SJCRH30 (cell line): ENCODE measurements around the gene COX19. TPM values are rescaled to one million over a fixed set of nuclear protein-coding genes. Genes with fewer than 3 reads are reported as not detected.

Source experiments
- DNase-seq, 2 experiments: peaks; one replicate each; pipeline ENCODE4 v3.0.0-alpha.2; 2015 to 2020
- H3K27ac ChIP-seq: fragments of 250-450 bp; sonication (Bioruptor Pico); 2 replicates; pipeline ENCODE4 v1.5.1; 2020; ENCODE audit warnings: mild to moderate bottlenecking, moderate library complexity
- H3K27me3 ChIP-seq: fragments of 250-450 bp; sonication (Bioruptor Pico); 2 replicates; pipeline ENCODE4 v1.5.1; 2020; ENCODE audit warnings: mild to moderate bottlenecking, moderate library complexity
- H3K36me3 ChIP-seq: fragments of 250-450 bp; sonication (Bioruptor Pico); 2 replicates; pipeline ENCODE4 v1.5.1; 2020; ENCODE audit warnings: mild to moderate bottlenecking, moderate library complexity
- H3K4me1 ChIP-seq: fragments of 250-450 bp; sonication (Bioruptor Pico); 2 replicates; pipeline ENCODE4 v1.5.1; 2020; ENCODE audit warnings: mild to moderate bottlenecking, moderate library complexity
- H3K4me3 ChIP-seq: fragments of 250-450 bp; sonication (Bioruptor Pico); 2 replicates; pipeline ENCODE4 v1.5.1; 2020; ENCODE audit warnings: mild to moderate bottlenecking, moderate library complexity
- H3K9me3 ChIP-seq: fragments of 250-450 bp; sonication (Bioruptor Pico); replicated peaks from 2 replicates; pipeline ENCODE4 v1.5.1; 2020; ENCODE audit warnings: mild to moderate bottlenecking, moderate library complexity
- total RNA-seq: library from RNA; depleted of rRNA; stranded (reverse); fragments of >200 nt; shearing (Covaris generic); gene quantifications from 2 replicates; pipeline ENCODE4 v1.2.3, GENCODE V29; 2014; rRNA removed

Gene COX19
- total RNA-seq, 1 experiment from 2014 or later: 8.6 TPM

DNA sequence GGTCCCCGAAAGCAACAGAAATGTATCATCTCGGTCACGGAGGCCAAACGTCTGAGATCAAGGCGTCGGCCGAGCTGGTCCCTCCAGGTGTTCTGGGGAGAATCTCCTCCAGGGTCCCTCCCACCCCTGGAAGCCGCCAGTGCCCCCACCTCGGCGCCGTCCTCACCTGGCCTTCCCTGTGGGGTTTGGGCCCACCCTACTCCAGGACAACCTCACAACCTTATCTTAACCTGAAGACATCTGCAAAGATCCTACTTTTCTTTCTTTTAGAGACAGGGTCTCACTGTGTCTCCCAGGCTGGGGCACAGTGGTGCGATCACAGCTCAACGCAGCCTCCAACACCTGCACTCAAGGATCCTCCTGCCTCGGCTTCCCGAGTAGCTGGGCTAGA, 54.3 kb downstream of the COX19 start:
- H3K27me3 ChIP-seq: peaks cover 14% of the 10 kb centered on the region; the same call in 1 of the 2 replicates

GRCh38 chr7:920351-921070, 54.8 kb downstream of the COX19 start:
- DNase-seq: no peak
- no peaks in the 10 kb centered on the region for H3K9me3 ChIP-seq
- no peaks in the 10 kb centered on the region for H3K36me3 ChIP-seq
- H3K27ac ChIP-seq: no peak overlapping the region
- H3K4me1 ChIP-seq: no peaks in the 10 kb centered on the region
- peaks cover 10% of the 10 kb centered on the region; the same call in 1 of the 2 replicates for H3K27me3 ChIP-seq
- no peak overlapping the region for H3K4me3 ChIP-seq

More for the DNA sequence above, 54.3 kb downstream of the COX19 start:
- no peak for DNase-seq
- Histone ChIP-seq H3K9me3 (no peaks in the 10 kb centered on the region), H3K36me3 (no peaks in the 10 kb centered on the region), H3K4me3 (no peak overlapping the region), H3K27ac (no peak overlapping the region), H3K4me1 (no peaks in the 10 kb centered on the region)

DNA sequence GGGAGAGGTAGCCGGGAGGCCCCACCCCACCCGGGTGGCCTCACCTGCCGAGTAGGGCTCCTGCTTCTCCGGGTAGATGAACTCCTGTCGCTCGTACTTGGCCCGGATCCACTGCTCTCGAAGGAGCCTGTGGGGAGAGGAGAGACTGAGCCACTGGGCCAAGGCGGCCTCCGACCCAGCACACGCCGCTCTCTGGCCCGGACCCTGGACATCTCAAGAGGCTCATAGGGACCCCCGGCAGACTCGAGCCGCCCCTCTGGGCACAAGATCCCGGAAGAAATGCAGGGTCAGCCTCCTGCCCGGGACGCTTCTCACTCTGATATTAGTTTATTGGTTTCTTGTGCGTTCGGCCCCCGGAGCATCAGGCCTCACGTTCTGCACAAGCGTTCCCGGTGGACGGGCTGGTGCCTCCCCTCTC, 55.4 kb downstream of the COX19 start:
- H3K27me3 ChIP-seq: peaks cover 12% of the 10 kb centered on the region; the same call in 1 of the 2 replicates
- H3K36me3 ChIP-seq: no peaks in the 10 kb centered on the region
- H3K9me3 ChIP-seq: no peaks in the 10 kb centered on the region
- DNase-seq: no peak
- H3K27ac ChIP-seq: no peak overlapping the region
- no peaks in the 10 kb centered on the region for H3K4me1 ChIP-seq
- H3K4me3 ChIP-seq: no peak overlapping the region

DNA sequence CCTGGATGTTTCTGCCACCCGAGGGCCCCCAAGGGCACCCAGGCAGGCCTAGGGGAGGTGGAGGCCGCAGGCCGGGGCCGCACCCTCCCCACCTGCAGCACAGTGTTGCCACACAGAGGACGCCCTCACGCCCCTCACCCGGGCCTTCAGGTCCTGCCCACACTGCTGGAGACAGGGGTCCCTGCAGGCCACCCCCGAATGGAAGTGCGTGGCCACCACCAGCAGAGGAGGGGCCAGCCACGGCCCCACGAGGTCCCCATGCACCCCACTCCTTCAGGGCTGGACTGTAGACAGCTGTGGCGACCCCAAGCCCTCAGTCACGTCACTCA, 56.3 kb downstream of the COX19 start:
- H3K27me3 ChIP-seq: peaks cover 12% of the 10 kb centered on the region; the same call in 1 of the 2 replicates
- no peak overlapping the region for H3K4me3 ChIP-seq
- H3K9me3 ChIP-seq: no peaks in the 10 kb centered on the region
- DNase-seq: no peak
- H3K27ac ChIP-seq: no peak overlapping the region
- H3K36me3 ChIP-seq: no peaks in the 10 kb centered on the region
- H3K4me1 ChIP-seq: no peaks in the 10 kb centered on the region

DNA sequence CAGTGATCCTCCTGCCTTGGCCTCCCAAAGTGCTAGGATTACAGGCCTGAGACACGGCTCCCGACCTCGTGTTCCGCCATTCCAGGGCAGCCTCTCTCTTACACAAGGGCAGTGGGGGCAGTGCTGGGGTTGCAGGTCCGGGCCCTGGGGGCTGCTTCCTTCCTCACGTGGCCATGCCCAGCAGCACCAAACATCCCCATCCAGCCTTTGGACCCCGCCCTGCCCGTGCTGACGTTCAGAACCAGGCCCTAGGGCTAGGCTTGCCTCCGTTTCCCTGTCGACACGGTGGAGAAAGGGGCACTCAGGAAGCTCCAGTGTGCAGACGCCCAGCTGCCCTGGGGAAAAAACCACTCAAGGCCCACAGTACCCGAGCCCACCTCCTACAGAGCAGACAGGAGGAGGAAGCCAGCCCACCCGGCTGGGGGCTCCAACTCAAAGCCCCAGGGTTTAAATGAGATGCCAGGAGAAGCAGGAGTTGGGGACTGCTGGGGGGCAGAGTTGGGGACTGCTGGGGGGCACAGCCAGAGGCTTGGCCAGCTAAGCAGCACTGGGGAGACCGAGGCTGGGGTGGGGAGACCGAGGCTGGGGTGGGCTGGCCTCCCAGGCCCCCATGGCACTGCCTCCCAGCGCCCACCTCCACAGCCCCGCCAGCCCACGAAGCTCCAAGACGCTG, 56.8 kb downstream of the COX19 start:
- no peaks in the 10 kb centered on the region for H3K36me3 ChIP-seq
- H3K9me3 ChIP-seq: no peaks in the 10 kb centered on the region
- H3K27me3 ChIP-seq: peaks cover 12% of the 10 kb centered on the region; the same call in 1 of the 2 replicates
- DNase-seq: no peak
- no peak overlapping the region for H3K4me3 ChIP-seq
- no peak overlapping the region for H3K27ac ChIP-seq
- H3K4me1 ChIP-seq: no peaks in the 10 kb centered on the region

DNA sequence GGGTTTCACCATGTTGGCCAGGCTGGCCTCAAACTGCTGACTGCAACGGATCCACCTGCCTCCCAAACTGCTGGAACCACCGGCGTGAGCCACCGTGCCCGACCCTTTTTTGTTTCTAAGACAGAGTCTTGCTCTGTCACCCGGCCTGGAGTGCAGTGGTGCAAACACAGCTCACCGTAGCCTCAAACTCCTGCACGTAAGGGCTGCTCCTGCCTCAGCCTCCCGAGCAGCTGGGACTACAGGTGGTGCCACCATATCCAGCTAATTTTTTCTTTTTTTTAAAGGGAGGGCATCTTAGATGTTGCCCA, 57.3 kb downstream of the COX19 start:
- Histone ChIP-seq H3K36me3 (no peaks in the 10 kb centered on the region), H3K9me3 (no peaks in the 10 kb centered on the region), H3K4me3 (no peak overlapping the region), H3K27ac (no peak overlapping the region), H3K27me3 (peaks cover 12% of the 10 kb centered on the region; the same call in 1 of the 2 replicates), H3K4me1 (no peaks in the 10 kb centered on the region)
- no peak for DNase-seq

DNA sequence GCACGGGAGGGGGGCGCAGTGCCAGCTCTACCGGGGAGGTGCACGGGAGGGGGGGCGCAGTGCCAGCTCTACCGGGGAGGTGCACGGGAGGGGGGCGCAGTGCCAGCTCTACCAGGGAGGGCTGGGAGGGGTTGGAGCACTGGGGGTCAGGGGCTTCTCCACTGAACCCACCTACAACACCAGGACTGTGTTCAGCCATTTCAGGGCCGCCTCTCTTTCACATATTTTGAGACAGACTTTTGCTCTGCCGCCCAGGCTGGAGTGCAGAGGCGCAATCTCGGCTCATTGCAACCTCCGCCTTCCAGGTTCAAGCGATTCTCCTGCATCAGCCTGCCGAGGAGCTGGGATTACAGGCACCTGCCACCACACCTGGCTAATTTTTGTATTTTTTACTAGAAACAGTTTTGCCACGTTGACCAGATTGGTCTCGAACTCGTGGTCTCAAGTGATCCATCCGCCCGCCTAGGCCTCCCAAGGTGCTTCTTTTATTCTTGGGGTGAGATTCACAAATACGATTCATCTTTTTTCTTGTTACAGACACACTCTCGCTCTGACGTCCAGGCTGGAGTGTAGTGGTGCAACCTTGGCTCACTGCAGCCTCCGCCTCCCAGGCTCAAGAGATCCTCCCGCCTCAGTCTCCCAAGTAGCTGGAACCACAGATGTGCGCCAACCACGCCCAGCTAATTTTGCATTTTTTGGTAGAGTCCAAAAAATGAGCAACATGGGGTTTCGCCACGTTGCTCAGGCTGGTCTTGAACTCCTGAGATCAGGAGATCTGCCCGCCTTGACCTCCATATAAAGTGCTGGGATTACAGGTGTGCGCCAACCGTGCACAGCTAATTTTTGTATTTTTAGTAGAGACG, 57.9 kb downstream of the COX19 start:
- Histone ChIP-seq H3K9me3 (no peaks in the 10 kb centered on the region), H3K4me1 (no peaks in the 10 kb centered on the region), H3K27ac (no peak overlapping the region), H3K36me3 (no peaks in the 10 kb centered on the region), H3K27me3 (peaks cover 12% of the 10 kb centered on the region; the same call in 1 of the 2 replicates), H3K4me3 (no peak overlapping the region)
- DNase-seq: no peak

DNA sequence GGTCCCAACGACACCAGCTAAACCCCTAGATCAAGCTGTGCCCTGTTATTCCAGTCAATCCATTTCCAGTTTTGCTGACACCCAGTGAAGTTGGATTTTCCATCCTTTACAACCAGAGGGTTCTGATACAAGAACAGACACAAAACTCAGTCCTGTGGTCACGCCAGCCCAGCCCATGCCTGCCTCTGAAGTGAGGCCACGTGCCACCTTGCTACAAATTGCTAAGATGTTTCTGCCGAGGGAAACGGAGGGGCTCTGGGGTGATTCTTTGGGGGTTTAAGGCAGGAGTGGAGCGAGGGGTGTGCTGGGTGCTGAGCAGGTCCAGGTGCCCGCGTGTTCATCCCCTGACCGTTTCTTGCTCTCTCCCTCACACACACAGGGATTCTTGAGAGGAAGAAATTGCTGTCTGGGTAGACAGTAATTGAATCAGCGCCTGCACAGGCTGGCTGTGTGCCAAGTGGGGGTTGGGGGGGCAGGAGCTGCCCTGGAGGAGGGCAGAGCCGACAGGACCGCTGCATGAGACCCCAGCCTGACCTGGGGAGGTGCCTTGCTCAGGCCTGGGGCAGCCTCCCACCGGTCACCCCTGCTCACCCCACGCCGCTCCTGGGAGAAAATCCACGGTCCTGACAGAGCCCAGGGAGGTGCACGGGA, 58.9 kb downstream of the COX19 start:
- no peaks in the 10 kb centered on the region for H3K9me3 ChIP-seq
- peaks cover 12% of the 10 kb centered on the region; the same call in 1 of the 2 replicates for H3K27me3 ChIP-seq
- H3K36me3 ChIP-seq: no peaks in the 10 kb centered on the region
- H3K27ac ChIP-seq: no peak overlapping the region
- no peak for DNase-seq
- no peaks in the 10 kb centered on the region for H3K4me1 ChIP-seq
- H3K4me3 ChIP-seq: no peak overlapping the region

Other genes with a start within 250 kb of the COX19 start
- 18.4 and 19.4 TPM in 2 replicates for gene DNAAF5, start 248.8 kb downstream of the COX19 start, total RNA-seq
- 6.9 and 9.0 TPM in 2 replicates for gene PRKAR1B, start 248.3 kb downstream of the COX19 start, total RNA-seq
- 62.0 and 83.3 TPM in 2 replicates for gene SUN1, start 143.1 kb downstream of the COX19 start, total RNA-seq
- 21.4 and 22.0 TPM in 2 replicates for gene GET4, start 99.0 kb downstream of the COX19 start, total RNA-seq
- gene ADAP1, start 20.9 kb downstream of the COX19 start, total RNA-seq: 0.04 TPM in 1 of 2 replicates, not detected in the other
- gene CYP2W1, start 7.6 kb upstream of the COX19 start, total RNA-seq: not detected in 2 replicates
- gene GPR146, start 69.0 kb upstream of the COX19 start, total RNA-seq: 0.93 and 2.1 TPM in 2 replicates
- 0.15 TPM in 1 of 2 replicates, not detected in the other for gene GPER1, start 112.6 kb upstream of the COX19 start, total RNA-seq
- 5.1 and 6.3 TPM in 2 replicates for gene ZFAND2A, start 184.6 kb upstream of the COX19 start, total RNA-seq